HCT116 (cell line): ENCODE results near the gene ASB8. TPM values are rescaled to one million over a fixed set of nuclear protein-coding genes. Genes with fewer than 3 reads are reported as not detected.
"Not testable (repeated sequence)": the region's sequence is repeated elsewhere in the genome, so short reads cannot be mapped to it uniquely, and the experiment has no call there.

Experiments used
- ATAC-seq: fragments of 200-7000 bp; cut with Tn5 transposase; 2 replicates; pipeline ENCODE4 v1.9.1; 2020; ENCODE audit warnings: mild to moderate bottlenecking, moderate library complexity
- BruUV-seq: library from RNA; stranded (reverse); fragments of 400-500 nt; replicated peaks from 2 replicates; lab custom pipeline; 2021; lab: Mats Ljungman, UMichigan
- CTCF ChIA-PET: fragments of 300-600 bp; sonication (Branson Sonifier 250); formaldehyde crosslinking; loops from one replicate; lab custom pipeline; 2021; ENCODE audit warnings: antibody characterized with exemption; lab: Charles Lee
- POLR2A ChIA-PET: fragments of 300-600, 350-600 bp; sonication (Branson Sonifier 250); formaldehyde crosslinking; loops from one replicate; lab custom pipeline; 2021; ENCODE audit warnings: antibody characterized with exemption; lab: Charles Lee
- RAD21 ChIA-PET, 2 experiments: fragments of 300-600 bp; sonication (Branson Sonifier 250); formaldehyde crosslinking; loops; one replicate each; lab custom pipeline; 2023; ENCODE audit warnings: low total read pairs in 2 of 2; ENCODE audit not compliant: uncharacterized antibody in 2 of 2, unreplicated experiment in 2 of 2, low non-redundant PET in 1 of 2; lab: Charles Lee
- DNase-seq: peaks from one replicate; pipeline ENCODE4 v3.0.0-alpha.2; 2010; ENCODE audit warnings: low read depth, low spot score
- H2AFZ ChIP-seq: fragments of 200-600 bp; shearing (Covaris generic), sonication (generic); 2 replicates; pipeline ENCODE4 v1.6.1; 2017; ENCODE audit warnings: low read depth, mixed run types, mixed read lengths, antibody characterized with exemption, low read length; ENCODE audit not compliant: poor library complexity, severe bottlenecking
- H3K27ac ChIP-seq: 2 replicates; pipeline ENCODE4 v1.5.1; 2012; ENCODE audit warnings: low read depth, low read length
- H3K27me3 ChIP-seq: fragments of 200-600 bp; sonication (generic); 2 replicates; pipeline ENCODE4 v1.6.1; 2016; ENCODE audit warnings: mixed run types, low read length, mixed read lengths; ENCODE audit not compliant: insufficient read depth
- H3K36me3 ChIP-seq, 2 experiments: fragments of 200-500 bp in 1 of 2; fragments of 200-600 bp in 1 of 2; sonication (Bioruptor generic) in 1 of 2; sonication (generic) in 1 of 2; 2 replicates each; pipeline versions ENCODE4 v1.5.1 to v1.6.1; 2014 to 2016; ENCODE audit warnings: low read length in 2 of 2, inconsistent platforms in 1 of 2, mixed read lengths in 1 of 2, mixed run types in 1 of 2; ENCODE audit not compliant: insufficient read depth in 2 of 2, control insufficient read depth in 1 of 2
- H3K4me1 ChIP-seq, 2 experiments: fragments of 200-600 bp in 1 of 2; sonication (generic) in 1 of 2; 2 replicates each; pipeline versions ENCODE4 v1.5.1 to v1.6.1; 2012 to 2017; ENCODE audit warnings: low read length in 2 of 2, inconsistent platforms in 1 of 2, mild to moderate bottlenecking in 1 of 2, mixed read lengths in 1 of 2, mixed run types in 1 of 2, moderate library complexity in 1 of 2; ENCODE audit not compliant: insufficient read depth in 2 of 2, control insufficient read depth in 1 of 2
- H3K4me2 ChIP-seq: fragments of 200-600 bp; sonication (generic); 2 replicates; pipeline ENCODE4 v1.6.1; 2017; ENCODE audit warnings: mixed run types, low read length, mixed read lengths
- H3K4me3 ChIP-seq, 2 experiments: fragments of 200-600 bp in 1 of 2; sonication (generic) in 1 of 2; replicated peaks in 1 of 2; 2 replicates each; pipeline ENCODE4 v1.5.1; 2011 to 2016; ENCODE audit warnings: low read length in 2 of 2, control low read depth in 1 of 2, low read depth in 1 of 2, mild to moderate bottlenecking in 1 of 2, mixed read lengths in 1 of 2, mixed run types in 1 of 2
- H3K79me2 ChIP-seq: fragments of 200-600 bp; sonication (generic); 2 replicates; pipeline ENCODE4 v1.6.1; 2017; ENCODE audit warnings: mild to moderate bottlenecking, mixed run types, low read length, moderate library complexity, mixed read lengths; ENCODE audit not compliant: insufficient read depth
- H3K9ac ChIP-seq: fragments of 200-600 bp; sonication (generic); 2 replicates; pipeline ENCODE4 v1.6.1; 2016; ENCODE audit warnings: low read length, mixed read lengths
- H3K9me2 ChIP-seq: fragments of 200-600 bp; sonication (generic), shearing (Covaris generic); 2 replicates; pipeline ENCODE4 v1.6.1; 2017; ENCODE audit warnings: mixed run types, mild to moderate bottlenecking, moderate library complexity; ENCODE audit not compliant: insufficient read depth
- H3K9me3 ChIP-seq, 2 experiments: fragments of 200-500 bp in 1 of 2; fragments of 200-600 bp in 1 of 2; sonication (Bioruptor generic) in 1 of 2; sonication (generic) in 1 of 2; 2 replicates each; pipeline ENCODE4 v1.6.1; 2014 to 2017; ENCODE audit warnings: low read length in 2 of 2, mixed read lengths in 2 of 2, inconsistent platforms in 1 of 2, low read depth in 1 of 2, mild to moderate bottlenecking in 1 of 2, mixed run types in 1 of 2, moderate library complexity in 1 of 2; ENCODE audit not compliant: control insufficient read depth in 1 of 2, insufficient read depth in 1 of 2
- H4K20me1 ChIP-seq: fragments of 200-600 bp; sonication (generic), shearing (Covaris generic); 2 replicates; pipeline ENCODE4 v1.6.1; 2017; ENCODE audit warnings: mixed run types, mild to moderate bottlenecking, moderate library complexity; ENCODE audit not compliant: insufficient read depth
- CBX3 ChIP-seq: IDR thresholded peaks from 2 replicates; pipeline ENCODE4 v1.6.1; 2012; ENCODE audit warnings: low read depth
- EZH2phosphoT487 ChIP-seq: fragments of 200-600 bp; IDR thresholded peaks from 2 replicates; pipeline ENCODE4 v1.6.1; 2018; ENCODE audit warnings: antibody characterized with exemption, borderline replicate concordance
- FOSL1 ChIP-seq: IDR thresholded peaks from 2 replicates; pipeline ENCODE4 v1.6.1; 2012; ENCODE audit warnings: low read depth
- JUND ChIP-seq: IDR thresholded peaks from 2 replicates; pipeline ENCODE4 v1.6.1; 2012
- POLR2A ChIP-seq: IDR thresholded peaks from 2 replicates; pipeline ENCODE4 v1.7.0; 2011; ENCODE audit warnings: borderline replicate concordance; ENCODE audit not compliant: insufficient read depth, insufficient read length; ENCODE audit errors: extremely low read depth
- RAD21 ChIP-seq: IDR thresholded peaks from 2 replicates; pipeline ENCODE4 v1.6.1; 2012; ENCODE audit warnings: low read depth, mild to moderate bottlenecking
- SIN3A ChIP-seq: IDR thresholded peaks from 2 replicates; pipeline ENCODE4 v1.6.1; 2012; ENCODE audit warnings: low read depth
- SP1 ChIP-seq: IDR thresholded peaks from 2 replicates; pipeline ENCODE4 v1.6.1; 2012; ENCODE audit warnings: low read depth
- TCF7L2 ChIP-seq: IDR thresholded peaks from 2 replicates; pipeline ENCODE4 v1.7.0; 2011; ENCODE audit warnings: borderline replicate concordance, inconsistent platforms; ENCODE audit not compliant: insufficient read depth, insufficient read length; ENCODE audit errors: extremely low read depth
- ZFX ChIP-seq: fragments of 450-650 bp; IDR thresholded peaks from 2 replicates; pipeline ENCODE4 v1.6.1; 2017
- ZNF274 ChIP-seq: fragments of 200-500 bp; sonication (Bioruptor generic); IDR thresholded peaks from 2 replicates; pipeline ENCODE4 v1.6.1; 2014; ENCODE audit warnings: mild to moderate bottlenecking, low read depth, low read length, inconsistent platforms
- intact Hi-C: fragments of 100-400 bp; cut with micrococcal nuclease; formaldehyde crosslinking; loops from 2 replicates; pipeline ENCODE4 v1.10.0; 2022
- total RNA-seq: library from RNA; stranded (reverse); gene quantifications from one replicate; pipeline ENCODE4 v1.2.1, GENCODE V29; 2021; ENCODE audit not compliant: unreplicated experiment
- TF ChIP-seq, protein P1 (sequence below): IDR thresholded peaks from 2 replicates; pipeline ENCODE4 v1.6.1; 2012
- TF ChIP-seq, protein P2 (sequence below): IDR thresholded peaks from 2 replicates; pipeline ENCODE4 v1.6.1; 2011; ENCODE audit warnings: mild to moderate bottlenecking, low read length, moderate library complexity; ENCODE audit not compliant: insufficient replicate concordance; ENCODE audit errors: extremely low read depth
- TF ChIP-seq, protein P3 (sequence below): IDR thresholded peaks from 2 replicates; pipeline ENCODE4 v1.6.1; 2012; ENCODE audit warnings: low read depth

ASB8 gene
- total RNA-seq, 1 experiment from 2014 or later: 14.0 TPM

DNA sequence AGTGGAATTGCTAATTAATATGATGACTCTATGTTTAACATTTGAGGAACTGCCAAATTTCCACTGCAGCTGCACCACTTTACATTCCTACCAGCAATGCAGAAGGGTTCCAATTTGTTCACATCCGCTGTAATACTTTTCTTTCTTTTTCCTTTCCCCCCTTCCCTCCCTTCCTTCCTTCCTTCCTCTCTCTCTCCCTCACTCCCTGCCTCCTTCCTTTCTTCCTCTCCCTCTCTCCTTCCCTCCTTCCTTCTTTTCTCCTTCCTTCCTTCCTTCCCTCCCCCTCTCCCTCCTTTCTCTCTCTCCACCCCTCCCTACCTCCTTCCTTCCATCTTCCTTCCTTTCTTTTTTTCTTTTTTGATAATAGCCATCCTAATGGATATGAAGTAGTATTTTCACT is 41.4 kb downstream of the ASB8 start:
- Histone ChIP-seq H3K9me2 (no peaks in the 10 kb centered on the region), H3K4me1 (peaks cover 12 to 17% of the 10 kb centered on the region in 2 experiments), H3K79me2 (peaks cover 15% of the 10 kb centered on the region), H3K9me3 (no peaks in the 10 kb centered on the region), H3K27me3 (0 out of 2 replicates have a peak, but pooled peaks cover 4% of the 10 kb centered on the region), H3K4me2 (no peak overlapping the region), H3K4me3 (no peak overlapping the region), H3K36me3 (no peaks in the 10 kb centered on the region), H4K20me1 (no peaks in the 10 kb centered on the region), H3K27ac (no peak overlapping the region), H2AFZ (no peak overlapping the region), H3K9ac (no peak overlapping the region)
- DNase-seq: no peak
- no peak for ATAC-seq
- BruUV-seq: no TSS peak
- intact Hi-C loops: no loop called here
- ChIA-PET CTCF (no interaction called here), POLR2A (no interaction called here), RAD21 (no interaction called here)
- TF ChIP-seq CBX3 (no peak), ZFX (no peak), JUND (no peak), RAD21 (no peak), ZNF274 (no peak), SIN3A (no peak), FOSL1 (no peak), TCF7L2 (no peak), SP1 (no peak), EZH2phosphoT487 (no peak), POLR2A (no peak)
- TF ChIP-seq, protein P1, sequence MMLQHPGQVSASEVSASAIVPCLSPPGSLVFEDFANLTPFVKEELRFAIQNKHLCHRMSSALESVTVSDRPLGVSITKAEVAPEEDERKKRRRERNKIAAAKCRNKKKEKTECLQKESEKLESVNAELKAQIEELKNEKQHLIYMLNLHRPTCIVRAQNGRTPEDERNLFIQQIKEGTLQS: no peak
- TF ChIP-seq, protein P2, sequence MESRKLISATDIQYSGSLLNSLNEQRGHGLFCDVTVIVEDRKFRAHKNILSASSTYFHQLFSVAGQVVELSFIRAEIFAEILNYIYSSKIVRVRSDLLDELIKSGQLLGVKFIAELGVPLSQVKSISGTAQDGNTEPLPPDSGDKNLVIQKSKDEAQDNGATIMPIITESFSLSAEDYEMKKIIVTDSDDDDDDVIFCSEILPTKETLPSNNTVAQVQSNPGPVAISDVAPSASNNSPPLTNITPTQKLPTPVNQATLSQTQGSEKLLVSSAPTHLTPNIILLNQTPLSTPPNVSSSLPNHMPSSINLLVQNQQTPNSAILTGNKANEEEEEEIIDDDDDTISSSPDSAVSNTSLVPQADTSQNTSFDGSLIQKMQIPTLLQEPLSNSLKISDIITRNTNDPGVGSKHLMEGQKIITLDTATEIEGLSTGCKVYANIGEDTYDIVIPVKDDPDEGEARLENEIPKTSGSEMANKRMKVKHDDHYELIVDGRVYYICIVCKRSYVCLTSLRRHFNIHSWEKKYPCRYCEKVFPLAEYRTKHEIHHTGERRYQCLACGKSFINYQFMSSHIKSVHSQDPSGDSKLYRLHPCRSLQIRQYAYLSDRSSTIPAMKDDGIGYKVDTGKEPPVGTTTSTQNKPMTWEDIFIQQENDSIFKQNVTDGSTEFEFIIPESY: no peak
- TF ChIP-seq, protein P3, sequence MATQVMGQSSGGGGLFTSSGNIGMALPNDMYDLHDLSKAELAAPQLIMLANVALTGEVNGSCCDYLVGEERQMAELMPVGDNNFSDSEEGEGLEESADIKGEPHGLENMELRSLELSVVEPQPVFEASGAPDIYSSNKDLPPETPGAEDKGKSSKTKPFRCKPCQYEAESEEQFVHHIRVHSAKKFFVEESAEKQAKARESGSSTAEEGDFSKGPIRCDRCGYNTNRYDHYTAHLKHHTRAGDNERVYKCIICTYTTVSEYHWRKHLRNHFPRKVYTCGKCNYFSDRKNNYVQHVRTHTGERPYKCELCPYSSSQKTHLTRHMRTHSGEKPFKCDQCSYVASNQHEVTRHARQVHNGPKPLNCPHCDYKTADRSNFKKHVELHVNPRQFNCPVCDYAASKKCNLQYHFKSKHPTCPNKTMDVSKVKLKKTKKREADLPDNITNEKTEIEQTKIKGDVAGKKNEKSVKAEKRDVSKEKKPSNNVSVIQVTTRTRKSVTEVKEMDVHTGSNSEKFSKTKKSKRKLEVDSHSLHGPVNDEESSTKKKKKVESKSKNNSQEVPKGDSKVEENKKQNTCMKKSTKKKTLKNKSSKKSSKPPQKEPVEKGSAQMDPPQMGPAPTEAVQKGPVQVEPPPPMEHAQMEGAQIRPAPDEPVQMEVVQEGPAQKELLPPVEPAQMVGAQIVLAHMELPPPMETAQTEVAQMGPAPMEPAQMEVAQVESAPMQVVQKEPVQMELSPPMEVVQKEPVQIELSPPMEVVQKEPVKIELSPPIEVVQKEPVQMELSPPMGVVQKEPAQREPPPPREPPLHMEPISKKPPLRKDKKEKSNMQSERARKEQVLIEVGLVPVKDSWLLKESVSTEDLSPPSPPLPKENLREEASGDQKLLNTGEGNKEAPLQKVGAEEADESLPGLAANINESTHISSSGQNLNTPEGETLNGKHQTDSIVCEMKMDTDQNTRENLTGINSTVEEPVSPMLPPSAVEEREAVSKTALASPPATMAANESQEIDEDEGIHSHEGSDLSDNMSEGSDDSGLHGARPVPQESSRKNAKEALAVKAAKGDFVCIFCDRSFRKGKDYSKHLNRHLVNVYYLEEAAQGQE: no peak

GRCh38 chr12:48111312-48111693 is 46.0 kb downstream of the ASB8 start:
- RAD21 ChIA-PET, BruUV-seq, DNase-seq, H3K27me3 ChIP-seq, H3K36me3 ChIP-seq, POLR2A ChIA-PET, H3K4me3 ChIP-seq, intact Hi-C loops, CTCF ChIA-PET, H3K9ac ChIP-seq, H3K79me2 ChIP-seq, H3K4me2 ChIP-seq, H3K27ac ChIP-seq, H4K20me1 ChIP-seq, H3K9me3 ChIP-seq, H2AFZ ChIP-seq, ATAC-seq, H3K9me2 ChIP-seq: not testable (repeated sequence)
- H3K4me1 ChIP-seq: peaks cover 9 to 16% of the 10 kb centered on the region in 2 experiments
